ENCODE results near the gene IMMP1L. TPM values are rescaled to one million over a fixed set of nuclear protein-coding genes. Genes with fewer than 3 reads are reported as not detected.
A peak's percentile ranks its signal among the peaks of the same experiment; 100 is the strongest.

Gene IMMP1L
- total RNA-seq, 1 donor from 2014 or later, result 17.2 TPM

- no peak overlapping the region for H2AFZ ChIP-seq (ENCODE audit: low read depth, low read length)
- no peaks in the 10 kb centered on the region for H3K36me3 ChIP-seq (ENCODE audit: insufficient read depth, low read length)
- H3K4me3 ChIP-seq (ENCODE audit: insufficient read depth, low read depth, low read length), result no peak overlapping the region
- FAIRE-seq, result no peak
- Mint-ChIP-seq H3K27ac (ENCODE audit: unreplicated experiment) (no peak overlapping the region), H3K36me3 (ENCODE audit: low read depth, unreplicated experiment) (no peaks in the 10 kb centered on the region), H3K4me3 (ENCODE audit: unreplicated experiment) (no peak overlapping the region), H3K4me1 (ENCODE audit: low read depth, unreplicated experiment) (peaks cover 2% of the 10 kb centered on the region), H3K9me3 (ENCODE audit: unreplicated experiment) (peaks cover 6% of the 10 kb centered on the region), H3K27me3 (ENCODE audit: low read depth, unreplicated experiment) (no peaks in the 10 kb centered on the region)
- DNase-seq (ENCODE audit: low read depth), result no peak
- no peak overlapping the region for H3K4me2 ChIP-seq (ENCODE audit: low read length)
- no peak for TF ChIP-seq CTCF (IDR thresholded peaks at IDR 0.05; ENCODE audit: insufficient read depth, low read depth, low read length)
- TF ChIP-seq EZH2 (IDR thresholded peaks at IDR 0.05; ENCODE audit: insufficient read depth, low read length), result no peak
- H4K20me1 ChIP-seq (ENCODE audit: insufficient read depth, low read length), result no peaks in the 10 kb centered on the region
- H3K27me3 ChIP-seq (ENCODE audit: insufficient read depth, low read length), result no peaks in the 10 kb centered on the region
- H3K27ac ChIP-seq (ENCODE audit: low read depth, low read length), result no peak overlapping the region
- H3K9ac ChIP-seq (ENCODE audit: low read length), result no peak overlapping the region
- H3K4me1 ChIP-seq (ENCODE audit: insufficient read depth, low read length), result no peaks in the 10 kb centered on the region
- H3K79me2 ChIP-seq (ENCODE audit: insufficient read depth, low read length), result no peaks in the 10 kb centered on the region
- H3K9me3 ChIP-seq (ENCODE audit: insufficient read depth, low read depth, low read length), result no peaks in the 10 kb centered on the region
Observed at GRCh38 chr11:31408201-31408600, 101.2 kb downstream of the IMMP1L start.

GRCh38 chr11:31404614-31405013, 104.8 kb downstream of the IMMP1L start:
- no peak for FAIRE-seq
- H3K9me3 Mint-ChIP-seq (ENCODE audit: unreplicated experiment), result peaks cover 4% of the 10 kb centered on the region
- H3K4me1 Mint-ChIP-seq (ENCODE audit: low read depth, unreplicated experiment), result no peaks in the 10 kb centered on the region
- Histone ChIP-seq H3K9ac (ENCODE audit: low read length) (no peak overlapping the region), H3K27me3 (ENCODE audit: insufficient read depth, low read length) (no peaks in the 10 kb centered on the region), H3K4me2 (ENCODE audit: low read length) (no peak overlapping the region), H3K79me2 (ENCODE audit: insufficient read depth, low read length) (no peaks in the 10 kb centered on the region), H2AFZ (ENCODE audit: low read depth, low read length) (no peak overlapping the region), H3K9me3 (ENCODE audit: insufficient read depth, low read depth, low read length) (no peaks in the 10 kb centered on the region), H4K20me1 (ENCODE audit: insufficient read depth, low read length) (peaks cover 3% of the 10 kb centered on the region), H3K4me3 (ENCODE audit: insufficient read depth, low read depth, low read length) (no peak overlapping the region), H3K4me1 (ENCODE audit: insufficient read depth, low read length) (no peaks in the 10 kb centered on the region), H3K27ac (ENCODE audit: low read depth, low read length) (no peak overlapping the region), H3K36me3 (ENCODE audit: insufficient read depth, low read length) (peaks cover 3% of the 10 kb centered on the region)
- peaks cover 2% of the 10 kb centered on the region for H3K36me3 Mint-ChIP-seq (ENCODE audit: low read depth, unreplicated experiment)
- peak overlapping the region; percentile 69 for H3K27ac Mint-ChIP-seq (ENCODE audit: unreplicated experiment)
- DNase-seq (ENCODE audit: low read depth), result no peak
- TF ChIP-seq EZH2 (IDR thresholded peaks at IDR 0.05; ENCODE audit: insufficient read depth, low read length) (no peak), CTCF (IDR thresholded peaks at IDR 0.05; ENCODE audit: insufficient read depth, low read depth, low read length) (no peak)
- H3K4me3 Mint-ChIP-seq (ENCODE audit: unreplicated experiment), result no peak overlapping the region
- H3K27me3 Mint-ChIP-seq (ENCODE audit: low read depth, unreplicated experiment), result no peaks in the 10 kb centered on the region

- no peaks in the 10 kb centered on the region for H3K4me1 ChIP-seq (ENCODE audit: insufficient read depth, low read length)
- H3K27me3 ChIP-seq (ENCODE audit: insufficient read depth, low read length), result no peaks in the 10 kb centered on the region
- H3K79me2 ChIP-seq (ENCODE audit: insufficient read depth, low read length), result peaks cover 5% of the 10 kb centered on the region
- no peak overlapping the region for H3K4me3 Mint-ChIP-seq (ENCODE audit: unreplicated experiment)
- no peak overlapping the region for H3K4me3 ChIP-seq (ENCODE audit: insufficient read depth, low read depth, low read length)
- peaks cover 7% of the 10 kb centered on the region for H3K36me3 Mint-ChIP-seq (ENCODE audit: low read depth, unreplicated experiment)
- peak; percentile 9 for FAIRE-seq
- H2AFZ ChIP-seq (ENCODE audit: low read depth, low read length), result no peak overlapping the region
- no peak overlapping the region for H3K9ac ChIP-seq (ENCODE audit: low read length)
- no peak overlapping the region for H3K27ac Mint-ChIP-seq (ENCODE audit: unreplicated experiment)
- peaks cover 3% of the 10 kb centered on the region for H3K36me3 ChIP-seq (ENCODE audit: insufficient read depth, low read length)
- H3K27me3 Mint-ChIP-seq (ENCODE audit: low read depth, unreplicated experiment), result no peaks in the 10 kb centered on the region
- no peaks in the 10 kb centered on the region for H3K4me1 Mint-ChIP-seq (ENCODE audit: low read depth, unreplicated experiment)
- no peak for DNase-seq (ENCODE audit: low read depth)
- no peak overlapping the region for H3K27ac ChIP-seq (ENCODE audit: low read depth, low read length)
- H4K20me1 ChIP-seq (ENCODE audit: insufficient read depth, low read length), result peaks cover 22% of the 10 kb centered on the region
- TF ChIP-seq CTCF (IDR thresholded peaks at IDR 0.05; ENCODE audit: insufficient read depth, low read depth, low read length) (peak; percentile 77), EZH2 (IDR thresholded peaks at IDR 0.05; ENCODE audit: insufficient read depth, low read length) (no peak)
- no peaks in the 10 kb centered on the region for H3K9me3 ChIP-seq (ENCODE audit: insufficient read depth, low read depth, low read length)
- H3K4me2 ChIP-seq (ENCODE audit: low read length), result no peak overlapping the region
- peaks cover 4% of the 10 kb centered on the region for H3K9me3 Mint-ChIP-seq (ENCODE audit: unreplicated experiment)
Observed at GRCh38 chr11:31397239-31397834, 112.1 kb downstream of the IMMP1L start.

All from astrocyte (in vitro differentiated cells and primary cell).